Measurements from ENCODE around the gene PIK3AP1.
"Not testable (repeated sequence)": the region's sequence is repeated elsewhere in the genome, so short reads cannot be mapped to it uniquely, and the experiment has no call there.

PIK3AP1 gene

DNA sequence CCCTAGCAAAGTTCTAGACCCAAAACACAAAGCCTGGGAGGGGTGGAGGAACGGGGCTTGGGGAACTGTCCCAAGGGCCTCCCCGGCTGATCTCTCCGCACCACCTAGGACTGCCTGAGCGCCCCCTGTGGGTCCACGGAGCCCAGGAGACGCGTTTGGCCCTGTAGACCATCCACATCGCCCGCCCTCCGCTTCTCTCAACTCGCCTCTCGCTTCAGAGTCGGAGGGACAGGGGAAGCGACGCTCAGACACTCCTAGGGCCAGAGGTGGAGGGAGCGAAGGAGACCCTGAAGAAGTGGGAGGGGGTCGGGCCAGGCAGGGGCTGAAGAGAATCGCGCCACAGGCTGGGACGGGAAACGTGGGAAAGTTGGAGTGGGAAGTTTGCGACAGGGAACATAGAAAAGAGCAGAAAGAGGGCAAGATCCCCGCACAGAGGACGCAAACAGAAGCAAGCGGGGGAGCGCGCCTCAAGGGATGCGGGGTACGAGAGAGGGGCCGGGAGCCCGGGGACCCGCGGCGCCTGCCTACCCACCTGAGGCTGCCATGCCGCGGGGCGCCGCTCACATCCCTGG lies 378 bp downstream of the PIK3AP1 start:
- DNase-seq: no peak

DNA sequence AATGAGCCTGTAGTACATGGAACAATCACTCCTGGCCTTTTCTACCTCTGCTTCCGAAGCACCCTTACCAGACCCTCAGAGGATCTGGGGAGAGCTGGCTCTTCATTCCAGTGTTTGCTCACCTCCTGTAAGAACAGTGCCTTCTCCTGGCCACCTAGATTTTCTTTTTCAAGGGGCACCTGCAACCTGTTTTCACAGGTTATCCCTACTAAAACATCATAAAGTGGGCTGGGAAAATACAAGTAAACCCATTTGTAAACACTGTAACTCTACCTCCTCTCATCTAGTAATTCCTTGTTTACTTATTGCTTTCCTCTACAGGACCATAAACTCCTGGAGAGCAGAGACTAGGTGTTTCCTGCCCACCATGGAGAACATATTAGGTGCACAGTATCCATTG lies 1.1 kb downstream of the PIK3AP1 start:
- DNase-seq: no peak

- DNase-seq: no peak
Measured at GRCh38 chr10:96718304-96718990, 1.9 kb downstream of the PIK3AP1 start.

- no peak for DNase-seq
Measured at GRCh38 chr10:96716390-96716789, 3.9 kb downstream of the PIK3AP1 start.

- DNase-seq: no peak
Measured at GRCh38 chr10:96714746-96715255, 5.5 kb downstream of the PIK3AP1 start.

DNA sequence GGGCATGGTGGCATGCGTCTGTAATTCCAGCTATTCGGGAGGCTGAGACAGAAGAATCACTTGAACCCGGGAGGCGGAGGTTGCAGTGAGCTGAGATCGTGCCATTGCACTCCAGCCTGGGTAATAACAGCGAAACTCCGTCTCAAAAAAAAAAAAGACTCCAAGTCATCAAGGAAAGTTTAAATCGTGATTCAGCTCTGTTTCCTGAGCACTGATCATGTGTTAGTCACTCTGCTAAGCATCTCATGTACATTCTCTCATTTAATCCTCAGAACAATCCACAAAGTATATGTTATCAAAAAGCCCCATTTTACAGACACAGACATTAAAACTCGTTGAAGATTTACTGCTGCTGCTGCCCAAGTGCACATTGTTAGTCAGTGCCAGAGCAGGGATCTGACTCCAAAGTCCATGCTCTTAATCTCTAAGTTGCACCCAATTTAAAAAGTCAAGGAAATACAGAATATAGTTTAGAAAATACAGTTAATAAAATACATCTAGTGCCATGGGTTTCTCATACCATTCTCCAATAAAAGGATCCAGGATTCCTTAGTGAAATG lies 6.2 kb downstream of the PIK3AP1 start:
- DNase-seq: peak; percentile 13

DNA sequence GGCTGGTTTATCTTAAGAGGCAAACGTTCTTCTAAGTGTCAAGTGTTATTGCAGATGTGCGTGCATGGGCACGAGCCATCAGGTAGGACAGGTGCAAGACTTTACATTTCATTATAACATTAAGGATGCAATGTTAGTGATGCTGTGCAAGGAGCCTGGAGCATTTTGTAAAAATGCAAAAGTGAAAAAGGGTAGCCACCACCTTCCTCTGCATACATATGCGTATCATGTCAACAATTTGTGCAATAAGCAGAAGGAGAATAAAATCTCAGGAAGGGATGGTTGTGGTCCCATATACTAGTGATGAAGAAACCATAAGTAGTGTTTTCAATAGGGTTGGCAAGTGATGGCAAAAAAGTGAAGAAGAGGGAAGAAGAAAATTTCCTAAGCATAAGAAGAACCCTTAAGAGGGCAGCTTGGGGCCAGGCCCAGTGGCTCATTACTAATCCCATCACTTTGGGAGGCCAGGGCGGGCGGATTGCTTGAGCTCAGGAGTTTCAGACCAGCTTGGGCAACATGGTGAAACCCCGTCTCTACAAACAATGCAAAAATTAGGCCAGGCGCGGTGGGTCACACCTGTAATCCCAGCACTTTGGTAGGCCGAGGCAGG lies 7.5 kb downstream of the PIK3AP1 start:
- no peak for DNase-seq

DNA sequence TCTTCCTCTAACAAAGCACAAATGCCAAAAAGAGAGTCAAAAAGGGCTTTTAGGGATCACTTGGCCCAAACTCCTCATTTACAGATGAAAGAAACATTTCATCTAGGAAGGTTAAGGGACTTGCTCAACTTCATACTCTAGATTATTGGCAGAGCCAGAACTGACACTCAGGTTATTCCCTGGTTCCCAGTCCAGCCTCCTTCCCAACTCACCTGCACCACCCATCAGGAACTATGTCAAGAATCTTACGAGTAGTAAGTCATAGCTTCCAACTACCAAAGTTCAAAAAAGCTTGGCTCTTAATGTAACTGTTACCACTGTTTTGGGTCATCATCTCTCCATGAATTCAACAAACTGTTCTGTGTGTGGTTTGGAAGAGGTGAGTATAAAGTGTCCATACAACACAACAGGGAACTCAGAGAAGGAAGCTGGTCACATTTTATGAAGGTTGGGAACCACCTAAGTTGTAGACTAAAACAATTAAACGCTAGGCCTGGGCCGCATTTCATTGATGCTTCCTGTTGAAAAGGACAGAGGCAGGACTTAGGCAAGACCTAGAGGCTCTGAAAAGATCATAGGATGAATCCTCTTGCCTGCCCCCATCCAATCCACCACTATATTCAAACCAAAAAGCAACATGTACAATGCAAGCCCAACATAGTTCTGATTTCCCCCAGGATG lies 9.1 kb downstream of the PIK3AP1 start:
- DNase-seq: no peak

- no peak for DNase-seq
Measured at GRCh38 chr10:96709525-96709924, 10.8 kb downstream of the PIK3AP1 start.

- no peak for DNase-seq
Measured at GRCh38 chr10:96708996-96709395, 11.3 kb downstream of the PIK3AP1 start.

DNA sequence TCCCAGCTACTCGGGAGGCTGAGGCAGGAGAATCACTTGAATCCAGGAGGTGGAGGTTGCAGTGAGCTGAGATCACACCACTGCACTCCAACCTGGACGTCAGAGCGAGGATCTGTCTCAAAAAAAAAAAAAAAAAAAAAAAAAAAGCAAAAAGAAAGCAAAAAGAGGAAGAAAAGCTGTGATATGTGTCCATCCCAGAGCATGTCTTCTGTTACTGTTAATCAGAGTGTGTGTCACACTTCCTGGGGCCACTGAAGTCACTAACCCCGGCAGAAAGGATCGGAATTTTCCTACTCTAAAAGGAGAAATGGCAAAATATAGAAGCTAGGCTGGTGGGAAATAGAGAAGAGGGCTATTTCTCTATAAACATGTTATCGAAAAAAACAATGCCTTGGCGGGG lies 11.9 kb downstream of the PIK3AP1 start:
- DNase-seq: no peak

GRCh38 chr10:96706331-96706853 lies 13.9 kb downstream of the PIK3AP1 start:
- DNase-seq: no peak

DNA sequence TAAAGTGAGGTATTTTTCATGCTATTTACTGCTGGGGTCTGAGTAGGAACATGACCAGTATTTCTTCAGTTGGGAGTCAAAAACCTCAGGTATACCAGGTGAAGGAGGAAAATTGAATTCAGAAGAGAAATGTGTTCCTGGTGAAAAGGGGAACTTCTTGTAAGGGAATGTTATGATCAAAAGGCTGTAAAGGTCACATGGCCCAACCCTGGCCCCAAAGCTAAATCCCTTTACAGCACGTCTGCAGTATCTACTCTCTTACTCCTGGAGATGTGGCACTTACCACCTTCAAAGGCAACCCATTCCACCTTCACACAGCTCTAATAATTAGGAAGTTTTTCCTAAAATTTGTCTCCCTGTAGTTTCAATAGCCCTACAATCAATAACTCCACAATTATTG lies 15.2 kb downstream of the PIK3AP1 start:
- DNase-seq: no peak

GRCh38 chr10:96704563-96704962 lies 15.8 kb downstream of the PIK3AP1 start:
- DNase-seq: no peak

- no peak for DNase-seq
Measured at GRCh38 chr10:96703358-96703757, 17.0 kb downstream of the PIK3AP1 start.

- no peak for DNase-seq
Measured at GRCh38 chr10:96701265-96701664, 19.0 kb downstream of the PIK3AP1 start.

- DNase-seq: no peak
Measured at GRCh38 chr10:96700374-96701099, 19.8 kb downstream of the PIK3AP1 start.

GRCh38 chr10:96699613-96700012 lies 20.7 kb downstream of the PIK3AP1 start:
- no peak for DNase-seq

DNA sequence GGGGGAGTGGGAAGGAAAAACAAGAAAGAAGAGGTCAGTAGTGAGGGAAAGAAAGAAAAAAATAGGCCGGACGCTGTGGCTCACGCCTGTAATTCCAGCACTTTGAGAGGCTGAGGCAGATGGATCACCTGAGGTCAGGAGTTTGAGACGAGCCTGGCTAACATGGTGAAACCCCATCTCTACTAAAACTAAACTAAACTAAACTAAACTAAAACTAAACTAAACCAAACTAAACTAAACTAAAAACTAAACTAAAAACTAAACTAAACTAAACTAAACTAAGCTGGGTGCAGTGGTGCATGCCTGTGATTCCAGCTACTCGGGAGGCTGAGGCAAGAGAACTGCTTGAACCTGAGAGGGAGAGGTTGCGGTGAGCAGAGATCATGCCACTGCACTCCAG lies 22.0 kb downstream of the PIK3AP1 start:
- not testable (repeated sequence) for DNase-seq

DNA sequence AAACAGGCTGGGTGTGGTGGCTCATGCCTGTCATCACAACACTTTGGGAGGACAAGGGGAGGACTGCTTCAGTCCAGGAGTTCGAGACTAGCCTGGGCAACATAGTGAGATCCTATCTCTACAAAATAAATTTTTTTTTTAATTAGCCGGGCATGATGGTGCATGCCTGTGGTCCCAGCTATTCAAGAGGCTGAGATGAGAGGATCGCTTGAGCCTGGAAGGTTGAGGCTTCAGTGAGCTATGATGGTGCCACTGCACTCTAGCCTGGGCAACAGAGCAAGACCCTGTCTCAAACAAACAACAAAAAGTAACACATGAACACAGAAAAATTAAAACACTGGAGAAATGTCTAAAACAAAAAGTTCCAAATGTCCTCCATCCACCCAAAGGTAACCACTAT lies 22.9 kb downstream of the PIK3AP1 start:
- no peak for DNase-seq

GRCh38 chr10:96696845-96697425 lies 23.4 kb downstream of the PIK3AP1 start:
- no peak for DNase-seq

All from fibroblast of upper back skin (primary cell).